GM21619 (cell line): ENCODE data around the gene CLMN.

Experiments used
- ATAC-seq: cut with Tn5 transposase; IDR thresholded peaks from one replicate; pipeline ENCODE4 v1.9.1; 2021; ENCODE audit not compliant: unreplicated experiment

The CLMN gene

GRCh38 chr14:95304342-95304741 lies 15.4 kb downstream of the CLMN start:
- ATAC-seq = no peak

- ATAC-seq = no peak
Measured at GRCh38 chr14:95303552-95303951, 16.2 kb downstream of the CLMN start.

GRCh38 chr14:95302667-95303506 lies 16.8 kb downstream of the CLMN start:
- ATAC-seq = no peak

- no peak for ATAC-seq
Measured at GRCh38 chr14:95301527-95302187, 18.1 kb downstream of the CLMN start.

GRCh38 chr14:95300697-95301526 lies 18.8 kb downstream of the CLMN start:
- ATAC-seq = no peak

GRCh38 chr14:95300002-95300696 lies 19.6 kb downstream of the CLMN start:
- ATAC-seq = no peak

- ATAC-seq = no peak
Measured at GRCh38 chr14:95299271-95299670, 20.4 kb downstream of the CLMN start.

GRCh38 chr14:95297832-95298231 lies 21.9 kb downstream of the CLMN start:
- no peak for ATAC-seq

- no peak for ATAC-seq
Measured at GRCh38 chr14:95296966-95297365, 22.7 kb downstream of the CLMN start.

GRCh38 chr14:95295600-95296376 lies 23.9 kb downstream of the CLMN start:
- ATAC-seq = no peak

- ATAC-seq = no peak
Measured at GRCh38 chr14:95294834-95295599, 24.7 kb downstream of the CLMN start.

- ATAC-seq = no peak
Measured at GRCh38 chr14:95294320-95294719, 25.4 kb downstream of the CLMN start.

GRCh38 chr14:95293449-95293848 lies 26.3 kb downstream of the CLMN start:
- no peak for ATAC-seq

GRCh38 chr14:95292660-95293425 lies 26.9 kb downstream of the CLMN start:
- ATAC-seq = no peak

- ATAC-seq = no peak
Measured at GRCh38 chr14:95291859-95292542, 27.7 kb downstream of the CLMN start.

- ATAC-seq = no peak
Measured at GRCh38 chr14:95290871-95291431, 28.8 kb downstream of the CLMN start.

- ATAC-seq = no peak
Measured at GRCh38 chr14:95290021-95290420, 29.7 kb downstream of the CLMN start.
